Measurements from ENCODE around the gene ARFGAP2. TPM values are rescaled to one million over a fixed set of nuclear protein-coding genes. Genes with fewer than 3 reads are reported as not detected.
A peak's percentile ranks its signal among the peaks of the same experiment; 100 is the strongest.

The ARFGAP2 gene
- polyA plus RNA-seq, 1 of the 3 experiments (the other 2 are of a cell fraction): 52.5 TPM

GRCh38 chr11:47161134-47161854, 15.4 kb downstream of the ARFGAP2 start:
- Histone ChIP-seq H3K9me3 (no peaks in the 10 kb centered on the region), H3K27ac (ENCODE audit: low read depth in 2 of 2, low read length in 1 of 2) (no peak overlapping the region; a peak in 1 of 4 replicates), H3K4me3 (ENCODE audit: low read depth in 2 of 2, low read length in 1 of 2) (no peak overlapping the region; a peak in 1 of 4 replicates), H3K4me1 (ENCODE audit: control insufficient read depth in 1 of 2, insufficient read depth in 2 of 2, low read depth in 1 of 2, low read length in 1 of 2) (no peaks in the 10 kb centered on the region; a peak in 1 of 4 replicates), H3F3A (replicated peaks; ENCODE audit: insufficient read depth) (peaks cover 18% of the 10 kb centered on the region), H3K79me2 (ENCODE audit: insufficient read depth) (no peaks in the 10 kb centered on the region), H2AFZ (ENCODE audit: low read depth) (no peak overlapping the region), H4K20me1 (ENCODE audit: insufficient read depth) (peaks cover 8% of the 10 kb centered on the region; the same call in 1 of the 2 replicates), H3K9ac (no peak overlapping the region), H3K4me2 (no peak overlapping the region), H3K27me3 (ENCODE audit: insufficient read depth) (no peaks in the 10 kb centered on the region), H3K9me2 (no peaks in the 10 kb centered on the region), H3K36me3 (replicated peaks in 1 of 2; ENCODE audit: control insufficient read depth in 1 of 2, insufficient read depth in 2 of 2, low read length in 1 of 2) (peaks cover 8 to 36% of the 10 kb centered on the region in 2 experiments)
- peak; percentile 76 for TF ChIP-seq CTCF (IDR thresholded peaks at IDR 0.05)
- peak; percentile 78 for TF ChIP-seq SMC3 (IDR thresholded peaks at IDR 0.05; ENCODE audit: low read depth, low read length)
- TF ChIP-seq FOXM1 (IDR thresholded peaks at IDR 0.05; ENCODE audit: low read depth): no peak
- no peak for TF ChIP-seq IRF3 (IDR thresholded peaks at IDR 0.05; ENCODE audit: low read depth, low read length)
- TF ChIP-seq SIN3A (IDR thresholded peaks at IDR 0.05; ENCODE audit: borderline replicate concordance, low read depth, low read length): 0 out of 2 replicates have a peak, but pooled peaks have one; percentile 17
- TF ChIP-seq RAD21 (IDR thresholded peaks at IDR 0.05; ENCODE audit: low read length): peak; percentile 82
- TF ChIP-seq EZH2phosphoT487 (IDR thresholded peaks at IDR 0.05; ENCODE audit: borderline replicate concordance, low read depth): no peak
- WGBS (ENCODE audit: low lambda C conversion rate): 58% methylated on average over 8 of the region's 14 CpGs
- ChIA-PET CTCF (interaction anchor here (0.5 to 4.4 kb wide), 43 partner anchors 8 to 448 kb away, joined by 3 to 48 read pairs (median 4); partner anchors contain the start of genes ARFGAP2 and CSTPP1), POLR2A (no interaction called here)
- peak; percentile 91 for DNase-seq

DNA sequence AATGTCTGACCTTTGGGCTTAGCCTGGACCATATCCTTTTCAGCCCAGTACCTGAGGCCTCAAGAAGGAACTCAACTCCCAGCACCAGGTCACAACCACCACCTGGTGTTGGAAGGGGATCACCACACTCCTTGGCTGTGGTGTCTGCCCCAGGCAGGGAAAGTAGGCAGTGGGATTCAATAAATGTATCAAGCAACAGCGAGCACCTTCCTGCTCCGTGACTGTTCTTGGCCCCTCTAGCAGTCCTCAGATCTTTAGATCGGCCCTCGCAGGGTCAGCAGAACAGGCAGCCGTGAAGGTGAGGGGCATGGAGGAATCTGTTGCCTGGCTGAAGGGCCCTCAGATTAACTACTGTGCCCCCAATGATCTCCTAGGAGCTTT, 15.9 kb downstream of the ARFGAP2 start:
- H3K9me2 ChIP-seq: no peaks in the 10 kb centered on the region
- CTCF ChIA-PET: interaction anchor here (0.5 to 2.9 kb wide), 29 partner anchors 8 to 448 kb away, joined by 3 to 13 read pairs (median 5); partner anchors contain the start of genes ARFGAP2 and CSTPP1
- H3K9ac ChIP-seq: no peak overlapping the region
- H3K79me2 ChIP-seq (ENCODE audit: insufficient read depth): no peaks in the 10 kb centered on the region
- no peaks in the 10 kb centered on the region; a peak in 1 of 4 replicates for H3K4me1 ChIP-seq (ENCODE audit: control insufficient read depth in 1 of 2, insufficient read depth in 2 of 2, low read depth in 1 of 2, low read length in 1 of 2)
- peaks cover 8% of the 10 kb centered on the region; the same call in 1 of the 2 replicates for H4K20me1 ChIP-seq (ENCODE audit: insufficient read depth)
- TF ChIP-seq MEF2A (IDR thresholded peaks at IDR 0.05; ENCODE audit: borderline replicate concordance, low read depth): no peak
- TF ChIP-seq TEAD4 (IDR thresholded peaks at IDR 0.05; ENCODE audit: borderline replicate concordance, insufficient read depth): no peak
- TF ChIP-seq NRF1 (IDR thresholded peaks at IDR 0.05; ENCODE audit: low read depth, low read length): 0 out of 2 replicates have a peak, but pooled peaks have one; percentile 2
- TF ChIP-seq RFX5 (IDR thresholded peaks at IDR 0.05; ENCODE audit: low read length): no peak
- peaks cover 3 to 34% of the 10 kb centered on the region in 2 experiments for H3K36me3 ChIP-seq (replicated peaks in 1 of 2; ENCODE audit: control insufficient read depth in 1 of 2, insufficient read depth in 2 of 2, low read length in 1 of 2)
- no peak for DNase-seq
- H3K9me3 ChIP-seq: no peaks in the 10 kb centered on the region
- 100% methylated on average over 5 of the region's 5 CpGs for WGBS (ENCODE audit: low lambda C conversion rate)
- H3F3A ChIP-seq (replicated peaks; ENCODE audit: insufficient read depth): peaks cover 18% of the 10 kb centered on the region
- POLR2A ChIA-PET: no interaction called here
- H3K27me3 ChIP-seq (ENCODE audit: insufficient read depth): no peaks in the 10 kb centered on the region
- H3K4me2 ChIP-seq: no peak overlapping the region
- no peak overlapping the region for H3K27ac ChIP-seq (ENCODE audit: low read depth in 2 of 2, low read length in 1 of 2)
- H3K4me3 ChIP-seq (ENCODE audit: low read depth in 2 of 2, low read length in 1 of 2): no peak overlapping the region; a peak in 1 of 4 replicates
- no peak overlapping the region for H2AFZ ChIP-seq (ENCODE audit: low read depth)

Measured in SK-N-SH (cell line).